K562 (cell line): ENCODE data around the gene RPL7A. TPM values are rescaled to one million over a fixed set of nuclear protein-coding genes. Genes with fewer than 3 reads are reported as not detected.
A peak's percentile ranks its signal among the peaks of the same experiment; 100 is the strongest.

Experiments
- ATAC-seq: fragments of 200-7000 bp; cut with Tn5 transposase; 3 replicates; pipeline ENCODE4 v1.9.1; 2020; ENCODE audit warnings: moderate library complexity
- BruUV-seq: library from RNA; stranded (reverse); fragments of 400-500 nt; replicated peaks from 2 replicates; lab custom pipeline; 2021; lab: Mats Ljungman, UMichigan
- CTCF ChIA-PET: fragments of 300-600 bp; formaldehyde crosslinking; extraction: SDS; loops from one replicate; lab custom pipeline; 2021; ENCODE audit warnings: low intra/inter-chr PET ratio; lab: Yijun Ruan, JAX
- POLR2A ChIA-PET: fragments of 300-600, 350-650 bp; sonication (Branson Sonifier 250); formaldehyde crosslinking; extraction: SDS; loops from one replicate; lab custom pipeline; 2021; ENCODE audit warnings: antibody characterized with exemption, inconsistent platforms; lab: Yijun Ruan, JAX
- DNase-seq, 4 experiments: peaks; one replicate each; pipeline versions ENCODE4 v3.0.0 to v3.0.0-alpha.2; 2011 to 2018; ENCODE audit warnings: low spot score in 3 of 4, mixed read lengths in 3 of 4; ENCODE audit errors: extremely low read depth in 1 of 4
- FAIRE-seq: peaks from 2 replicates; lab custom pipeline; 2011; peaks lifted over from hg19 to GRCh38; lab: Jason Lieb, UNC
- H2AFZ ChIP-seq: 2 replicates; pipeline ENCODE4 v1.6.0; 2011; ENCODE audit warnings: low read depth, low read length, control low read depth, inconsistent platforms
- H3K27ac ChIP-seq: fragments of 200-600 bp; 3 replicates; pipeline ENCODE4 v1.8.0; 2011; ENCODE audit warnings: low read depth, mild to moderate bottlenecking, control low read depth, inconsistent platforms, low read length, moderate library complexity, mixed read lengths; ENCODE audit errors: extremely low read depth
- H3K27me3 ChIP-seq, 2 experiments: fragments of 300-600 bp in 1 of 2; 2 replicates in 1 of 2; 3 replicates in 1 of 2; pipeline versions ENCODE4 v1.6.0 to v1.8.0; 2011; ENCODE audit warnings: inconsistent platforms in 2 of 2, low read length in 2 of 2, mild to moderate bottlenecking in 1 of 2, mixed read lengths in 1 of 2, moderate library complexity in 1 of 2; ENCODE audit not compliant: control insufficient read depth in 2 of 2, insufficient read depth in 2 of 2
- H3K36me3 ChIP-seq: fragments of 300-600 bp; 3 replicates; pipeline ENCODE4 v1.8.0; 2011; ENCODE audit warnings: mild to moderate bottlenecking, low read length, inconsistent platforms; ENCODE audit not compliant: control insufficient read depth, insufficient read depth
- H3K4me1 ChIP-seq, 2 experiments: fragments of 200-600 bp in 1 of 2; replicated peaks in 1 of 2; 2 replicates in 1 of 2; 3 replicates in 1 of 2; pipeline versions ENCODE4 v1.5.1 to v1.8.0; 2011; ENCODE audit warnings: inconsistent platforms in 2 of 2, low read length in 2 of 2, mild to moderate bottlenecking in 1 of 2, mixed read lengths in 1 of 2, moderate library complexity in 1 of 2; ENCODE audit not compliant: control insufficient read depth in 2 of 2, insufficient read depth in 2 of 2
- H3K4me2 ChIP-seq: 2 replicates; pipeline ENCODE4 v1.6.1; 2011; ENCODE audit warnings: low read length, control low read depth, inconsistent platforms, mixed read lengths; ENCODE audit not compliant: insufficient read depth
- H3K4me3 ChIP-seq: fragments of 200-600 bp; sonication (generic), shearing (Covaris generic); 2 replicates; pipeline ENCODE4 v1.5.1; 2016; ENCODE audit warnings: control low read depth, inconsistent platforms
- H3K79me2 ChIP-seq: fragments of 200-600 bp; 3 replicates; pipeline ENCODE4 v1.8.0; 2011; ENCODE audit warnings: low read length, inconsistent platforms; ENCODE audit not compliant: control insufficient read depth, insufficient read depth
- H3K9ac ChIP-seq, 2 experiments: 2 replicates each; pipeline versions ENCODE4 v1.6.0 to v1.6.1; 2011; ENCODE audit warnings: low read depth in 2 of 2, low read length in 2 of 2, control low read depth in 1 of 2, inconsistent platforms in 1 of 2, mild to moderate bottlenecking in 1 of 2, mixed read lengths in 1 of 2; ENCODE audit not compliant: insufficient read depth in 1 of 2
- H3K9me1 ChIP-seq: one replicate; pipeline ENCODE4 v1.6.0; 2011; ENCODE audit warnings: inconsistent platforms, mild to moderate bottlenecking, low read length, moderate library complexity; ENCODE audit not compliant: control insufficient read depth, insufficient read depth
- H3K9me3 ChIP-seq: replicated peaks from 2 replicates; pipeline ENCODE4 v1.5.1; 2011; ENCODE audit warnings: low read depth, low read length, inconsistent platforms; ENCODE audit not compliant: control insufficient read depth, insufficient read depth
- H4K20me1 ChIP-seq: replicated peaks from 2 replicates; pipeline ENCODE4 v1.6.1; 2011; ENCODE audit warnings: low read length, inconsistent platforms, mixed read lengths; ENCODE audit not compliant: control insufficient read depth, insufficient read depth
- CSDE1 ChIP-seq, 2 experiments: fragments of 450-650 bp; IDR thresholded peaks; 2 replicates each; pipeline ENCODE4 v1.6.1; 2016; ENCODE audit warnings: mild to moderate bottlenecking in 1 of 2
- EHMT2 ChIP-seq: fragments of 450-650 bp; IDR thresholded peaks from 2 replicates; pipeline ENCODE4 v1.6.1; 2018; ENCODE audit warnings: antibody characterized with exemption
- KDM1A ChIP-seq, 2 experiments: fragments of 450-650 bp; IDR thresholded peaks; 2 replicates each; pipeline ENCODE4 v1.6.1; 2016; ENCODE audit warnings: mild to moderate bottlenecking in 2 of 2
- PHF20 ChIP-seq: fragments of 450-650 bp; IDR thresholded peaks from 2 replicates; pipeline ENCODE4 v1.6.1; 2018; ENCODE audit not compliant: partially characterized antibody
- RAD51 ChIP-seq: fragments of 450-650 bp; IDR thresholded peaks from 2 replicates; pipeline ENCODE4 v1.7.1; 2016; ENCODE audit warnings: low read depth, mild to moderate bottlenecking, borderline replicate concordance
- TSC22D4 ChIP-seq: fragments of 450-650 bp; IDR thresholded peaks from 2 replicates; pipeline ENCODE4 v1.6.1; 2016; ENCODE audit warnings: missing genetic modification characterization, missing biosample characterization, control low read depth
- WGBS: fragments of 100-300 bp; shearing (Covaris generic); methylation state at CpG from one replicate; pipeline ENCODE4 v1.1.6; 2016; ENCODE audit warnings: low coverage, mixed read lengths; ENCODE audit not compliant: insufficient coverage; ENCODE audit errors: missing lambda C conversion rate; 5-methylcytosine and 5-hydroxymethylcytosine counted together
- in situ Hi-C: fragments of 300-500 bp; cut with MboI; formaldehyde crosslinking; loops from 4 replicates; pipeline ENCODE4 v1.15.0; 2018; ENCODE audit warnings: inconsistent platforms, mixed read lengths
- intact Hi-C: fragments of 100-400 bp; cut with micrococcal nuclease; formaldehyde crosslinking; loops from 2 replicates; pipeline ENCODE4 v1.14.2; 2022
- polyA plus RNA-seq, 8 experiments: library from polyadenylated mRNA; depleted of rRNA in 4 of 8; stranded (reverse) in 5 of 8; unstranded in 3 of 8; fragments of >200 nt; fragmentation: Nextera tagmentation in 2 of 8; fragmentation: Illumina TruSeq in 1 of 8; extraction: Ambion mirVana in 2 of 8; extraction: Trizol in 1 of 8; gene quantifications; 2 replicates each; pipeline versions ENCODE4 v1.2.1 to v1.2.3, GENCODE V29; 2011 to 2014; ENCODE audit warnings: inconsistent platforms in 1 of 8, missing spikeins in 1 of 8
- total RNA-seq, 7 experiments: library from RNA; depleted of rRNA in 6 of 7; stranded (reverse); fragments of >200 nt in 6 of 7; fragmentation: Illumina TruSeq in 2 of 7; extraction: Trizol in 2 of 7; gene quantifications; 2 replicates each; pipeline versions ENCODE4 v1.2.1 to v1.2.3, GENCODE V29; 2011 to 2021; ENCODE audit warnings: low replicate concordance in 1 of 7
- TF ChIP-seq, protein P1 (sequence below), 2 experiments: IDR thresholded peaks; 2 replicates each; pipeline ENCODE4 v1.6.1; 2012; ENCODE audit warnings: improper control_type of control experiment in 2 of 2, low read depth in 2 of 2, low read length in 2 of 2, borderline replicate concordance in 1 of 2

Gene RPL7A
- total and polyA plus RNA-seq, 9 of the 15 experiments (the other 6 are each of a cell fraction or from before 2014, with no cell fraction given): 1,935 to 3,760 (median 2,652) TPM

DNA sequence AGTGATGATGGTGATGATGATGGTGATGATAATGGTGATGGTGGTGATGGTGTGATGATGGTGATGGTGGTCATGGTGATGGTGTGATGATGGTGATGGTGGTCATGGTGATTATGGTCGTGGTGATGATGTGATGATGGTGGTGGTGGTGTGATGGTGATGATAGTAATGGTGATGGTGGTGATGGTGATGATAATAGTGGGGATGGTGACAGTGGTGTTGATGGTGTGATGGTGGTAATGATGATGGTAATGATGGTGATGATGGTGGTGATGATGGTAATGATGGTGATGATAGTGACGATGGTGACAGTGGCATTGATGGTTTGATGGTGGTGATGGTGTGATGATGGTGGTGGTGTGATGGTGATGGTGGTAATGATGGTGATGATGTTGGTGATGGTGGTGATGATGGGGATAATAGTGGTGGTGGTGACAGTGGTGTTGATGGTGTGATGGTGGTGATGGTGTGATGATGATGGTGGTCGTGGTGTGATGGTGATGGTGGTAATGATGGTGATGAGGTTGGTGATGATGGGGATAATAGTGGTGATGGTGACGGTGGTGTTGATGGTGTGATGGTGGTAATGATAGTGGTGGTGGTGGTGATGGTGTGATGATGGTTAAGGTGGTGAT is 34.6 kb downstream of the RPL7A start:
- Histone ChIP-seq H3K4me3 (no peak overlapping the region), H3K27me3 (peaks cover 3 to 23% of the 10 kb centered on the region in 2 experiments; a peak in 4 of 5 replicates), H3K4me1 (peaks cover 11 to 22% of the 10 kb centered on the region in 2 experiments; a peak in 4 of 5 replicates), H3K9ac (no peak overlapping the region), H3K36me3 (no peaks in the 10 kb centered on the region), H4K20me1 (no peaks in the 10 kb centered on the region; the same call in 1 of the 2 replicates), H3K27ac (no peak overlapping the region), H3K4me2 (no peak overlapping the region), H3K9me1 (no peaks in the 10 kb centered on the region), H3K9me3 (peaks cover 5% of the 10 kb centered on the region), H3K79me2 (no peaks in the 10 kb centered on the region), H2AFZ (no peak overlapping the region)
- ChIA-PET POLR2A (no interaction called here), CTCF (no interaction called here)
- DNase-seq (no peak), FAIRE-seq (no peak), ATAC-seq (no peak)
- TF ChIP-seq PHF20 (peak; percentile 24), TSC22D4 (tag) (0 out of 2 replicates have a peak, but pooled peaks have one; percentile 10), RAD51 (no peak), CSDE1 (IDR thresholded peaks at IDR 0.05) (0 out of 4 replicates have a peak, but pooled peaks of 1 of the 2 experiments have one; percentile 12), EHMT2 (0 out of 2 replicates have a peak, but pooled peaks have one; percentile 19), KDM1A (IDR thresholded peaks at IDR 0.05) (peak in 1 of 2 experiments; percentile 32; a peak in 1 of 4 replicates)
- TF ChIP-seq, protein P1, sequence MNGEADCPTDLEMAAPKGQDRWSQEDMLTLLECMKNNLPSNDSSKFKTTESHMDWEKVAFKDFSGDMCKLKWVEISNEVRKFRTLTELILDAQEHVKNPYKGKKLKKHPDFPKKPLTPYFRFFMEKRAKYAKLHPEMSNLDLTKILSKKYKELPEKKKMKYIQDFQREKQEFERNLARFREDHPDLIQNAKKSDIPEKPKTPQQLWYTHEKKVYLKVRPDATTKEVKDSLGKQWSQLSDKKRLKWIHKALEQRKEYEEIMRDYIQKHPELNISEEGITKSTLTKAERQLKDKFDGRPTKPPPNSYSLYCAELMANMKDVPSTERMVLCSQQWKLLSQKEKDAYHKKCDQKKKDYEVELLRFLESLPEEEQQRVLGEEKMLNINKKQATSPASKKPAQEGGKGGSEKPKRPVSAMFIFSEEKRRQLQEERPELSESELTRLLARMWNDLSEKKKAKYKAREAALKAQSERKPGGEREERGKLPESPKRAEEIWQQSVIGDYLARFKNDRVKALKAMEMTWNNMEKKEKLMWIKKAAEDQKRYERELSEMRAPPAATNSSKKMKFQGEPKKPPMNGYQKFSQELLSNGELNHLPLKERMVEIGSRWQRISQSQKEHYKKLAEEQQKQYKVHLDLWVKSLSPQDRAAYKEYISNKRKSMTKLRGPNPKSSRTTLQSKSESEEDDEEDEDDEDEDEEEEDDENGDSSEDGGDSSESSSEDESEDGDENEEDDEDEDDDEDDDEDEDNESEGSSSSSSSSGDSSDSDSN (IDR thresholded peaks at IDR 0.05; ENCODE audit: borderline replicate concordance in 1 of 2, low read depth in 2 of 2, low read length in 2 of 2): no peak
- BruUV-seq: no TSS peak
- intact Hi-C loops (no loop called here), in situ Hi-C loops (no loop called here)
- WGBS: 2% methylated on average over 4 of the region's 4 CpGs
